SKM-1 treated with dmso at 0.1 percent for 144 hours (cell line): ENCODE results near the gene GIMAP2.
"Not testable (repeated sequence)": the region's sequence is repeated elsewhere in the genome, so short reads cannot be mapped to it uniquely, and the experiment has no call there.

Experiments used
- DNase-seq: peaks from one replicate; lab custom pipeline; 2025; ENCODE audit not compliant: unreplicated experiment; lab: John Stamatoyannopoulos, UW

GIMAP2 gene

DNA sequence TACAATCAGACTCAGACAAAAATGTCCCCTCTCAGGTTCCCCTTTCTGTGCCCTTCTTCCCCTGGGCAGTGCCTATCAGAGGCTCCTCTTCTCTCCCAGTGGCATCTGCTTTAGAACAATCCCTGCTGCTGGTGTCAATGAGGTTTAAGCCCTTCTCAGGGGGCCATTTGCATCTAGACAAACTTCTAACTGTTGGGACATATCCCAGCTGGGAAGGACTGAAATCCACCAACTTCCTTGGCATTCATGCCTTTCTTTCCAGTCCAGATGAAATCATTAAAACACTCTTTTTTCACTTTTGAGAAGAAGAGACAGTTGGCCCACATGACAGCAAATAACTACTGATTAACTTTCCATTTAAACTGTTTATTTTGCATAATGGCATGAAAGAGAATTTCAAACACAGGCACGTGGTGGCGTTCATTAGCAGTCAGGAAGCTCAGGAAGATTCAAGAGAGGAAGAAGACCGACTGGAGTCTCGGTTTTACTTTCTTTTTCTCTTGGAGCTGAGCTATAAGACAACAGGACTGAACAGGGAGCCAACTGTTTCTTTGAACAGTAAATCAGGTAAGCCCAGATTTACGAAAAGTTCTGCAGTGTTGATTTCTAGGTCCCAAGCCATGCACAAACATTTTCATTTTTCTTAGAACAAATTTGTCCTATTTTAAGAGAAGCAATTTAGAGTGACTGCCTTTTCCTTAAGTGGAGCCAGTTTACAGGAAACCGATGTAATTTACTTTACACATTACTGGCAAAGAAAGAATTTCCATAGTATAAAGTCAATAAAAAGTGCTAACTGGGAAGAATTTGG lies at the start of gene GIMAP2:
Gene GIMAP2, plus strand, starts transcription at position 488 of the 811 bp plus-strand sequence. CDS start 1,354 bp downstream, outside the sequence.
- DNase-seq = peak; percentile 39

DNA sequence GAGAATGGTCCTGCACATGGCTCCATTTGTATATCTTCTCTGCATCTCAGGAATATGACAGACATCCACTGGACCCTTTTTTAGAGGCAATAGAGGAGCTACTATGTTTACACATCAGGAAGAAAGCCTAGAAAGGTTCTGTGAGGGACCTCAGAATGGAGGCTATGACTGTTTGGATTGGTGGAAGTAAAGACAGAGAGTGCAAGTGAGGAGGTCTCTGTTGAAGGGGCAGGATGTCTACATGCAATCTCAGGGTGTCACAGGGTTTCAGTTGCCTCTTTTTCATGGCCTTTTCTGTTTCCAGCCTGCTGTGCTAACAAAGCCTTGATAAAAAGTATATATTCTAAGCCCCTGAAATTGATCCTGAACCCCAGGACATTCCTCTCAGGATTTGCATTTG lies 43.7 kb upstream of the GIMAP2 start:
- DNase-seq = no peak

- DNase-seq = no peak
Observed at GRCh38 chr7:150642926-150643325, 42.6 kb upstream of the GIMAP2 start.

DNA sequence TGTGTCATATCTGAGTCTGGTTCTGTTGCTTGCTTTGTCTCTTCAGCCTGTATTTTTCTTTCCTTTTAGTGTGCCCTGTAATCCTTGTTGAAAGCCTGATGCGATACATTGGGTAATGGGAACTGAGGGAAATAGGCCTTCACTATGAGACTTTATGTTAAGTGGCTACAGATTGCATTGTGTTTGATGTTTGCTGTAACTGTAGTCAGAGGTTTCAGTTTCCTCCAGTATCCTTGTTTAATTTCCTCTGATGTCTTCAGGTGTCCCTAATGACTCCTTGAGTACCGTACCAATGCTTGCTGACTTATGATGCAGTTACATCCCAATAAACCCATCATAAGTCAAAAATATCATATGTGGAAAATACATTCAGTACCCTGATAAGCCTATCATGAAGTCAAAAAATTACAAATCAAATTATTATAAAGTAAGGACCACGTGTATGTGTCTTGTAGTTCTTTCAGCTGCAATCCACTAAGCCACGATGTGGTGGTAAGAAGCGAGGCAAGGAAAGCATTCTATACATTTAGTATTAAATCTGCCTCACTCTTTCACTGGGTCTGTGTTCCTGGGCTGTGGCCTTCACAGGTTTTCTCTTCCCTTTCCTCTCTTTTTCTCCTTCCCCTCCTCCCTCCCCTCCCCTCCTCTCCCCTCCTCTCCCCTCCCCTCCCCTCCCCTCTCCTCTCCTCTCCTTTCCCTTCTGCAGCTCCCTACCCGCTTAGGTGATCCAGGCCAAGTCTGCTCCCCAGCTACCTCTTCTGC lies 40.1 kb upstream of the GIMAP2 start:
- no peak for DNase-seq

DNA sequence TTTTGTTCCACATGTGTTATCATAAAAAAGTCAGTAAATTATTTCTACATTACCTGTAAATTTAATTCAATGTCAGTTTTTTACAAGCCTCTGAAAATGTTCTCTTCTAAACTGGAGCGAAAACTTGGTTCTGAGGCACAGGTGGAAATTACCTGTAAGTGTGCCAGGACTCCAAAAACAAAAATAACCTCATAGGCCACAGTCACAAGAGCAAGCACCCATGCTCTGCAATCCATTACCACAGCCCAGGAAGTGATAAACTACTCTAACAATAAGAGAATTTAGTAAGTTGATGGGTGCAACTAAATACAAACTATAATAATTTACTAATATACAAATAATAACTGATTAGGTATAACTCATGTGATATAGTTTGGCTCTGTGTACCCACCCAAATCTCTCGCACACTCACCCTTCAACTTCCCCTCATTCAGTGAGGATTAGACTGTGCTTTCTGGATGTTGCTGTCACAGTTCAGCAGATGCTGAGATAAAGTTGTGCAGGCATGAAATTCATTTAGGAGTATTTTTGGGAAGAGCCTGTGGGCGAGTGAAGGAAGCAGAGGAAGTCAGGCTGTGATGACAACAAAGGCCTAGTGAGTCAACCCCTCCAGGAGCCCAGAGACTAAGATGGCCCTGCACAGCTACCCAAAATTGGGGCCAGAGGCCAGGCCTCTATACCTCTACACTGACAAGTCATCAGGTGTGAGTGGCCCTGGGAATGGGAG lies 37.0 kb upstream of the GIMAP2 start:
- DNase-seq = no peak

DNA sequence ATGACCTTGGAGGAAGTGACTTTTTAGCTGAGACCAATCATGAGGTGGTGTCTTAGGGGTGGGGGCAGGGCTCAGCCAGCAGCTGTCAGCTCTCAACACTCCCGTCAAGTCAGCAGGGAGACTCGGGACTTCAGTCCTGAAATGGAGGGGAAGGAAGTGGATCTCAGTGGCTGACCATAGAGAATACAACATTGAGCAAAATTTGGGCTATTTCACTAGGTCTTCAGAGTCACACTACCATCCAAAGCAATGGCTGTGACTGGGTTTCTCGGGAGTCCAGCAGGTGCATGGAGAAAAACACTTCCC lies 36.5 kb upstream of the GIMAP2 start:
- DNase-seq = no peak

GRCh38 chr7:150654692-150655091 lies 30.8 kb upstream of the GIMAP2 start:
- DNase-seq = no peak

DNA sequence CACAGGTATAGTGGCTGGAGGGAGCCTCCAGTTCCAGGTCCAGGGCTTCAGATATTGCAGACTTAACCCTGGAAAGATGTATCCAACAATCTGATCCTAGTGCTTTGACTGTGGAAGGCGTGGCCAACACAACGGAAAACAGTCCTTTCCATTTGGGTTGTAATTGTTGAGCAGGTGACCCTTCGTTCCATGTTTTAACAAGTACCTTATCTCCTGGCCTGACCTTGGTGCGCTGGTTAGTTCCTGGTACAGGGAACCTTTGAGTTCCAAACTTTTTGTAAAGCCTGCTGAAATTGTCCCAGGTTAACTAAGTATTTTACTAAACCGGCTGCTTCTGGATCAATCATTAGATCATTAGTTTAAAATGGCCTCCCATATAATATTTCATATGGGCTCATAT lies 29.5 kb upstream of the GIMAP2 start:
- DNase-seq = no peak

DNA sequence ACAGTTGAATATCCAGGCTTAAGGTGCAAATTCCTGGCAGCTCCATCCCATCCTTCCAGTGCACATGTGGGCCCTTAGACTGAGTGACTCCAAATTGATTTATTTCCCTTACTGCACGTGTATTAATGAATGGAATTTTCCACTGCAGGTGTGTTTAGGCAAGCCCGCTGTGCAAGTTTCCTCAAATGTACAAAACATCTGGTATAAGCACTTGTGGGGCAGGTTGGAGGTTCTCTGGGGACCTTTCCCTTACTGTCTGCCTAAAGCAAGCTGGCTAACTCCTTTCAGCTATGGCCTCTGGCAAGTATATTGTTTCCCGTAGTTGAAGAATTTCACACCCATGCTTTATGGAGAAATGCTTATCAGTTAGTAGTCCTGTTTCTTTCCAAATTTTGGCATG lies 28.0 kb upstream of the GIMAP2 start:
- DNase-seq = no peak

GRCh38 chr7:150660939-150661613 lies 24.4 kb upstream of the GIMAP2 start:
- no peak for DNase-seq

DNA sequence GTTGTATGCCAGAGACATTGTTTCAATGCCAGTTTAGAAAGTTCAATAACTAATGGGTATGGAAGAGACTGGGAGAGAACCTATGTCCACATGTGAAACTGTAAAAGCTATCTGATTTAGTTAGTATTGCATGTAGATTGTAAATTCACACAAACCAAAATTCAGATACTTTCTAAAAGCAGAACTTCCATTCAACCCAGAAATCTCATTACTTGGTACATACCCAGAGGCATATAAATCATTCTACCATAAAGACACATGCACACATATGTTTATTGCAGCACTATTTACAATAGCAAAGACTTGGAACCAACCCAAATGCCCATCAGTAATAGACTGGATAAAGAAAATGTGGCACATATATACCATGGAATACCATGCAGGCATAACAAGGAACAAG lies 22.7 kb upstream of the GIMAP2 start:
- not testable (repeated sequence) for DNase-seq

DNA sequence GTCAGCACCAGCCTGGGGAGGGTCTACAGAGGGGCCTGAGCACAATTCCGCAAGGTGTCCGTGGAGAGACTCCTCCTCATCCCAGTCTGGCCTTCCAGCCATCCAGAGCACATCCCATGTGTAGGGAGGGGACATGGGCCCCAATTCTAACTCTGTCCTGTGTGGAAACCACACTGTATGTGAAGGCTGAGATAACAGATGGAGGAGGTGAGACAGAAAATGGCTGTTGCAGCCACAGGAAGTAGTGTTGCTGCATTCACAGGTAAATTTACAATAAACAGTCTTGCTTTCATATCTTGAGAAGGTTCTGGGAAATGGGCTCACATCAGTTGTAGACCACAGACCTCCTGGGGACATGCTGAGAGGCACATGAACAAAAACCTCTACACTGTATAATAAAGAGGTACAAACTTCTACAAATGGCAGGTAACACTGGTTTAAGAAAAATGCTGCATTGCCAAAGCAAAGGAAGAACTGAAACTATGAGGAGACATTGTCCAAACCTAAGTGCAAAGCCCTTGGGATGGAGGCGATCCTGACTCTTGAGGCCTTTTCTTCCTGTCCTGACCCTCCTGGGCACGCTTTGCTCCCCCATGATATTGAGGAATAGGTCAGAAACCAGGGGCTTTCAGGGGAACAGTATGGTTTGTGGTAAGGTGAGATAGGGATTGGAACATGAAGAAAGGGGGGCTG lies 21.6 kb upstream of the GIMAP2 start:
- no peak for DNase-seq

DNA sequence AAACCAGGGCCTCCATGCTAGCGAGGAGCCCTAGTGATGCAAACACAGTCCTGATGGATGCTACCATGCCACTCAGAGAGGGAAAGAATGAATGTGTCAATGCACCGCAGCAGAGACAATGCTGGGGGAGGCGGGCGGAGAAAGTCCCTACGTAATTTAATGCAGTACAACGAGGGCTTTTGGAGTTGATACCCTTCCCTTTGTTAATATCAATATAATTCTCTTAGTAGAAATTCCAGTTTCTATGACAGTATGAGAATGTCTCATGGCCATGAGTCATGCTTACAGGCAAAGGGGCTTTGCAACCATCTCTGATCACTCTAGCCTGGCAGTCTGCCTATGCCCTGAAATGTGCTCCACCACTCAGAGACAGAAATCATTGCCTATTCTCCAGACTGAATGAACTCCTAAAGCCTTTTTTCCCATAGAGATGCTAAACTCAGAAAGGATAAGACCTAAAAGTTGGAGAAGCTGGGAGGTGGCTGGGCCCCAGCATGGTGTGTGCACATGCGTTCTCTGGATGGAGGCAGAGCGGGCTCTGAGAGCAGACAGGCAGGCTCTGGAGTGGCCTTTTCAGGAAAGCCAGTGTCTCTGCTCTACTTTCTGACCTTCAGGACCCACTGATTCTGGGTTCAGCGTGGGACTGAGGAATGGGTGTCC lies 20.3 kb upstream of the GIMAP2 start:
- DNase-seq = no peak

- DNase-seq = peak; percentile 2
Observed at GRCh38 chr7:150665896-150666295, 19.6 kb upstream of the GIMAP2 start.

DNA sequence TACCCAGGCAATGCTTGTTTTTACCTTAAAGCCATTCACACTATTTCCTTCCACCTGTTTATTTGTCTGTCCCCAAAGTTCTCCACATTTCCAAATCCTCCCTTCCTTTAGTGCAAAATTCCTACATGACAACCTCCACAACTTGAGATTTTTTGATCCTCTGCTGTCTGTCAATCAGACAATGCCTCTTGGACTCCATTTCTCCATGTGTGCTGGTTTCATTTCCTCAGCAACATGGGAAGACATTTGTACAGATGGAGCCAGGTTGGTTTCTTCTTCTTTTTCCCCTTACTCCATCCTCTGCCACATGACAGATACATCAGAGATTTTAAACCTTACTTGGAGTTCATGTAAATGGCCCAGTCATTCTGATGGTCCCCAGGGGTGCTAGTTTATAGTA lies 19.1 kb upstream of the GIMAP2 start:
- DNase-seq = no peak

- DNase-seq = no peak
Observed at GRCh38 chr7:150668472-150668911, 17.0 kb upstream of the GIMAP2 start.

DNA sequence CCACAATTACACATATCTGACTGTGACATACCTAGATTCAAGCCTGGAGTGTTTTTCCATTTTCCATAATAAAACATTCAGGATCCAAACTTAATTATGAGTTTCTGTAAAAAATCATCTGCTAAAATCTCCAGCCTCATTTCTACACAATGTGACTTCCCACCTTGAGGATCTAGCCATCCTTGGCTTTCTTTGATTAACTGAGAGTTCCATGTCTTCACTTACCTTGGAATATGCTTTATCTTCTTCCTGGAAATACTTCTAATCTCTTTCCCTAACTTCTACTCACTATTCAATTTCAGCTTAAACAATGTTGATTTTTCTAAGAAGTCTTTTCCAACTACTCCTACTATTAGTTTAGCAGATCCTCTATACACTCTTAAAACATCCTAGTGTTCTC lies 16.5 kb upstream of the GIMAP2 start:
- no peak for DNase-seq

DNA sequence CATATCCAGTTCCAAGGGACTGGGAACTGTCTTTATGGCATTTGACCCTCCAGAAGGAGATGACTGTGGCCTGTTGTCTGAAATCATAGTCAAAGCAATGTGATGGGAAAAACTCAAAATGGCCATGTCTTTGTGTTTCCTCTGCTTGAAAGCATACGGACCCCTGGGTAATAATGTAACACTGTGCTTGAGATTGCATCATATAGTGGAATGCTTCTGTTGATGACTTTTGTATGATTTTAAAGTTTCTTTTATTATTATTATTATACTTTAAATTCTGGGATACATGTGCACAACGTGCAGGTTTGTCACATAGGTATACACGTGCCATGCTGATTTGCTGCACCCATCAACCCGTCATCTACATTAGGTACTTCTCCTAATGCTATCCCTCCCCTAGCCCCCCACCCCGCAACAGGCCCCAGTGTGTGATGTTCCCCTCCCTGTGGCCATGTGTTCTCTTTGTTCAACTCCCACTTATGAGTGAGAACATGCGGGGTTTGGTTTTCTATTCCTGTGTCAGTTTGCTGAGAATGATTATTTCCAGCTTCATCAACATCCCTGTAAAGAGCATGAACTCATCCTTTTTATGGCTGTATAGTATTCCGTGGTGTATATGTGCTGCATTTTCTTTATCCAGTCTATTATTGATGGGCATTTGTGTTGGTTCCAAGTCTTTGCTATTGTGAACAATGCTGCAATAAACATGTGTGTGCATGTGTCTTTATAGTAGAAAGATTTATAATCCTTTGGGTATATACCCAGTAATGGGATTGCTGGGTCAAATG lies 13.5 kb upstream of the GIMAP2 start:
- DNase-seq = not testable (repeated sequence)

- no peak for DNase-seq
Observed at GRCh38 chr7:150675714-150676113, 9.8 kb upstream of the GIMAP2 start.
